Liver (tissue), 9 donors: ENCODE results near the gene SDF2. TPM values are rescaled to one million over a fixed set of nuclear protein-coding genes. Genes with fewer than 3 reads are reported as not detected.

Experiments used
- DNase-seq: peaks from one replicate; pipeline ENCODE4 v3.0.0-alpha.2; 2017; ENCODE audit warnings: low spot score
- H3K27ac ChIP-seq, 2 donors: one replicate each; pipeline ENCODE4 v1.7.0; 2013; ENCODE audit warnings: inconsistent platforms in 2 of 2, low read length in 2 of 2, control low read depth in 1 of 2, low read depth in 1 of 2, mild to moderate bottlenecking in 1 of 2
- H3K27me3 ChIP-seq, 4 donors: one replicate each; pipeline versions ENCODE4 v1.6.1 to v1.7.0; 2013; ENCODE audit warnings: low read length in 3 of 4, inconsistent platforms in 1 of 4, mild to moderate bottlenecking in 1 of 4, moderate library complexity in 1 of 4; ENCODE audit not compliant: control insufficient read depth in 4 of 4, insufficient read depth in 4 of 4
- H3K36me3 ChIP-seq, 4 donors: one replicate each; pipeline versions ENCODE4 v1.6.1 to v1.7.0; 2013; ENCODE audit warnings: low read length in 3 of 4, mild to moderate bottlenecking in 3 of 4, low read depth in 1 of 4, moderate library complexity in 1 of 4; ENCODE audit not compliant: control insufficient read depth in 4 of 4, insufficient read depth in 3 of 4
- H3K4me1 ChIP-seq, 4 donors: one replicate each; pipeline versions ENCODE4 v1.6.1 to v1.7.0; 2013; ENCODE audit warnings: low read length in 3 of 4, mild to moderate bottlenecking in 3 of 4, moderate library complexity in 1 of 4; ENCODE audit not compliant: control insufficient read depth in 4 of 4, insufficient read depth in 4 of 4
- H3K4me3 ChIP-seq, 3 donors: one replicate each; pipeline versions ENCODE4 v1.6.1 to v1.7.0; 2013; ENCODE audit warnings: low read length in 3 of 3, control low read depth in 1 of 3, low read depth in 1 of 3, mild to moderate bottlenecking in 1 of 3
- H3K9ac ChIP-seq, 2 donors: one replicate each; pipeline ENCODE4 v1.7.0; 2013; ENCODE audit warnings: low read length in 2 of 2, mild to moderate bottlenecking in 2 of 2, moderate library complexity in 2 of 2, control low read depth in 1 of 2, low read depth in 1 of 2
- H3K9me3 ChIP-seq, 4 donors: one replicate each; pipeline versions ENCODE4 v1.6.1 to v1.7.0; 2013; ENCODE audit warnings: low read length in 3 of 4; ENCODE audit not compliant: control insufficient read depth in 4 of 4
- FOXA1 ChIP-seq: IDR thresholded peaks from 2 replicates; pipeline ENCODE4 v1.6.1; 2016; ENCODE audit warnings: antibody characterized with exemption
- HNF4G ChIP-seq: IDR thresholded peaks from 2 replicates; pipeline ENCODE4 v1.6.1; 2016; ENCODE audit warnings: antibody characterized with exemption
- NR2F2 ChIP-seq: IDR thresholded peaks from 2 replicates; pipeline ENCODE4 v1.6.1; 2016; ENCODE audit warnings: antibody characterized with exemption
- RAD21 ChIP-seq, 2 donors: IDR thresholded peaks; 2 replicates each; pipeline ENCODE4 v1.6.1; 2016; ENCODE audit warnings: antibody characterized with exemption in 2 of 2, mild to moderate bottlenecking in 2 of 2
- RXRA ChIP-seq, 2 donors: IDR thresholded peaks; 2 replicates each; pipeline ENCODE4 v1.6.1; 2017 to 2018; ENCODE audit warnings: antibody characterized with exemption in 2 of 2, mild to moderate bottlenecking in 1 of 2
- SP1 ChIP-seq: IDR thresholded peaks from 2 replicates; pipeline ENCODE4 v1.6.1; 2018; ENCODE audit warnings: antibody characterized with exemption, mild to moderate bottlenecking
- YY1 ChIP-seq: IDR thresholded peaks from 2 replicates; pipeline ENCODE4 v1.6.1; 2016; ENCODE audit warnings: antibody characterized with exemption, mild to moderate bottlenecking
- WGBS: extraction: QIAGEN DNeasy Blood & Tissue Kit; methylation state at CpG from one replicate; pipeline ENCODE4 v1.1.7; 2013; 5-methylcytosine and 5-hydroxymethylcytosine counted together
- polyA plus RNA-seq, 2 donors: library from polyadenylated mRNA; stranded (reverse) in 1 of 2; unstranded in 1 of 2; fragments of 200-250 nt in 1 of 2; fragments of >200 nt in 1 of 2; fragmentation: Nextera tagmentation in 1 of 2; extraction: Ambion mirVana in 1 of 2; gene quantifications; one replicate each; pipeline versions ENCODE4 v1.2.1 to v1.2.3, GENCODE V29; 2013 to 2015
- total RNA-seq, 2 donors: library from RNA; depleted of rRNA; stranded (reverse); fragments of >200 nt; gene quantifications; one replicate each; pipeline ENCODE4 v1.2.3, GENCODE V29; 2014
- TF ChIP-seq, protein P1 (sequence below): IDR thresholded peaks from 2 replicates; pipeline ENCODE4 v1.6.1; 2016; ENCODE audit warnings: antibody characterized with exemption
- TF ChIP-seq, protein P2 (sequence below): IDR thresholded peaks from 2 replicates; pipeline ENCODE4 v1.6.1; 2016; ENCODE audit warnings: antibody characterized with exemption
- TF ChIP-seq, protein P3 (sequence below): fragments of 150-350 bp; IDR thresholded peaks from 2 replicates; pipeline ENCODE4 v1.5.1; 2017; ENCODE audit warnings: improper control_type of control experiment, low read depth, low read length; ENCODE audit not compliant: missing input control
- TF ChIP-seq, protein P4 (sequence below): IDR thresholded peaks from 2 replicates; pipeline ENCODE4 v1.6.1; 2016; ENCODE audit warnings: antibody characterized with exemption
- TF ChIP-seq, protein P5 (sequence below): IDR thresholded peaks from 2 replicates; pipeline ENCODE4 v1.6.1; 2016; ENCODE audit warnings: antibody characterized with exemption, mild to moderate bottlenecking
- donor health status: healthy.
- donor health status: healthy.
- donor health status: healthy.
- donor health status: healthy.
- donor health status: healthy.

Gene SDF2
- total and polyA plus RNA-seq, 4 donors: 24.1 to 38.9 (median 28.0) TPM

DNA sequence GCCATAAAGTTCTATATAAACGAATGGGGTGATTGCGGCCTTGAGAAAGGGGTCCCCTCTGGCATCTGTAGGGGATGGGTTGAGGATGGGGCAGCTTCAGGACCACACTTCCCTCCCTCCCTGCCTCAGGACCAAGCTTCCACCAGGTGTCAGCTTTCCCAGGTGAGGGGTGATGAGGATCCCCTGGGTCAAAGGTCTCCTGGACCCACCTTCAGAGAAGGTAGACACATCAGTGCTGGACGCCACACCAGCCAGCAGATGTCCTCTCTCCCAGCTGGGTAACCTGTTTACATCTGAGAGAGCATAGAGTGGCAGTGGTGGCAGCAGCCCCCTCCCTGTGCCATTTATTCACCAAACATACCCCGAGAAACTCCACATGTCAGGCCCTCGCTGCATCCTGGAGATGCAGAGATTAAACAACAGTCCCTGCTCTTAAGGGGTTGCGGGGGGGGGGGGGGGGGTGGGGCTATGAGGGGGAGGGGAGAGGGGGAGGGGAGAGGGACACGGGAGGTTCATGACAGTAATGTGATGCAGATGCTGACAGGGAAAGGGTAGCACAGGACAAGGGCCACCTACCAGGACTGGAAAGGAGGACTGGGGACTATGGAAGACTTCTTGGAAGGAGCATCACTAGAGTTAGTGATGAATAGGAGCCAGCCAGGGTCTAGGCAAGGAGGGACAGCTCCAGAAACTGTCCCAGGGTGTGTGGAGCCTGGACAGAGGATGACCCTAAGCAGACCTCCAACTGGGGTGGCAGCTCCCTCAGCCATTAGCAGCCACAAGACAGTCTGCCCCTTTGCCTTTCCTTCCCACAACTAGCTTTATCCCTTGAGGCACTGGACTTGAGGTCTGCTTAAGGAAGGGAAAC is 45.0 kb upstream of the SDF2 start:
- 68% methylated on average over 7 of the region's 7 CpGs for WGBS
- Histone ChIP-seq H3K27me3 (no peaks in the 10 kb centered on the region), H3K9me3 (no peaks in the 10 kb centered on the region), H3K27ac (no peak overlapping the region), H3K9ac (no peak overlapping the region), H3K4me1 (peaks cover 1 to 11% (median 6%) of the 10 kb centered on the region in 4 donors), H3K36me3 (peaks cover 2 to 28% (median 12%) of the 10 kb centered on the region in 4 donors), H3K4me3 (no peak overlapping the region)
- DNase-seq: no peak
- TF ChIP-seq, protein P1, sequence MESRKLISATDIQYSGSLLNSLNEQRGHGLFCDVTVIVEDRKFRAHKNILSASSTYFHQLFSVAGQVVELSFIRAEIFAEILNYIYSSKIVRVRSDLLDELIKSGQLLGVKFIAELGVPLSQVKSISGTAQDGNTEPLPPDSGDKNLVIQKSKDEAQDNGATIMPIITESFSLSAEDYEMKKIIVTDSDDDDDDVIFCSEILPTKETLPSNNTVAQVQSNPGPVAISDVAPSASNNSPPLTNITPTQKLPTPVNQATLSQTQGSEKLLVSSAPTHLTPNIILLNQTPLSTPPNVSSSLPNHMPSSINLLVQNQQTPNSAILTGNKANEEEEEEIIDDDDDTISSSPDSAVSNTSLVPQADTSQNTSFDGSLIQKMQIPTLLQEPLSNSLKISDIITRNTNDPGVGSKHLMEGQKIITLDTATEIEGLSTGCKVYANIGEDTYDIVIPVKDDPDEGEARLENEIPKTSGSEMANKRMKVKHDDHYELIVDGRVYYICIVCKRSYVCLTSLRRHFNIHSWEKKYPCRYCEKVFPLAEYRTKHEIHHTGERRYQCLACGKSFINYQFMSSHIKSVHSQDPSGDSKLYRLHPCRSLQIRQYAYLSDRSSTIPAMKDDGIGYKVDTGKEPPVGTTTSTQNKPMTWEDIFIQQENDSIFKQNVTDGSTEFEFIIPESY: no peak
- TF ChIP-seq FOXA1 (no peak), YY1 (no peak), HNF4G (no peak)
- TF ChIP-seq, protein P2, sequence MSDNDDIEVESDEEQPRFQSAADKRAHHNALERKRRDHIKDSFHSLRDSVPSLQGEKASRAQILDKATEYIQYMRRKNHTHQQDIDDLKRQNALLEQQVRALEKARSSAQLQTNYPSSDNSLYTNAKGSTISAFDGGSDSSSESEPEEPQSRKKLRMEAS: no peak
- TF ChIP-seq, protein P3, sequence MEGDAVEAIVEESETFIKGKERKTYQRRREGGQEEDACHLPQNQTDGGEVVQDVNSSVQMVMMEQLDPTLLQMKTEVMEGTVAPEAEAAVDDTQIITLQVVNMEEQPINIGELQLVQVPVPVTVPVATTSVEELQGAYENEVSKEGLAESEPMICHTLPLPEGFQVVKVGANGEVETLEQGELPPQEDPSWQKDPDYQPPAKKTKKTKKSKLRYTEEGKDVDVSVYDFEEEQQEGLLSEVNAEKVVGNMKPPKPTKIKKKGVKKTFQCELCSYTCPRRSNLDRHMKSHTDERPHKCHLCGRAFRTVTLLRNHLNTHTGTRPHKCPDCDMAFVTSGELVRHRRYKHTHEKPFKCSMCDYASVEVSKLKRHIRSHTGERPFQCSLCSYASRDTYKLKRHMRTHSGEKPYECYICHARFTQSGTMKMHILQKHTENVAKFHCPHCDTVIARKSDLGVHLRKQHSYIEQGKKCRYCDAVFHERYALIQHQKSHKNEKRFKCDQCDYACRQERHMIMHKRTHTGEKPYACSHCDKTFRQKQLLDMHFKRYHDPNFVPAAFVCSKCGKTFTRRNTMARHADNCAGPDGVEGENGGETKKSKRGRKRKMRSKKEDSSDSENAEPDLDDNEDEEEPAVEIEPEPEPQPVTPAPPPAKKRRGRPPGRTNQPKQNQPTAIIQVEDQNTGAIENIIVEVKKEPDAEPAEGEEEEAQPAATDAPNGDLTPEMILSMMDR: no peak
- TF ChIP-seq, protein P4, sequence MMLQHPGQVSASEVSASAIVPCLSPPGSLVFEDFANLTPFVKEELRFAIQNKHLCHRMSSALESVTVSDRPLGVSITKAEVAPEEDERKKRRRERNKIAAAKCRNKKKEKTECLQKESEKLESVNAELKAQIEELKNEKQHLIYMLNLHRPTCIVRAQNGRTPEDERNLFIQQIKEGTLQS: no peak

DNA sequence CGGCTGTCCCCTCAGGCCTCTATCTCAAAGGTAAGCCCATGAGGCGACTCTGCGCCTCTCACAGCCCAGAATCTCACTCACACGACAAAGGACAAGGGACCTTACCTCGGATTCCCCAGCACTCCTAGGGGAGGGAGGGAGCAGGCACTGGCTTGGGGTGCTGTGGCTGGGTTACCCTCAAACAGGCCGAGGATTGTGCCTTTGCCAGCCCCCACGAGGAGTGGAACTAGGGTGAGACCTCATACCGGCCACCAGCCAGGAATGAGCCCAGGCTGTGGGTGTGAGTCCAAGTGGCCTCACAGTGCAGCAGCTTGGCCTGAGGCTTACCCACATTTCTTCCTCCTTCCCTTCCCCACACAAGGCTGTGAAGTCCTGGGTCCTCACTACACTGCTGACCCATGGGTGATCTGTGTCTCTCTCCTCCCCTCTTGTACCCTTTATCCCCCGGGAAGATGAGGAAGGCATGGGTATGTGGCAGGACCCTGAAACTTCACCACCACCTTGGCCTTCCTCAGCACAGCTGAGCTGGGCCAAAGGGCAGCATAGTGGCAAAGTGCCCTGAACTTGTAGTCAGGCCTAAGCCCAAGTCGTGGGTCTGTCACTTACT is 44.1 kb upstream of the SDF2 start:
- DNase-seq: no peak
- Histone ChIP-seq H3K27me3 (no peaks in the 10 kb centered on the region), H3K27ac (no peak overlapping the region), H3K9ac (no peak overlapping the region), H3K9me3 (no peaks in the 10 kb centered on the region), H3K36me3 (peaks cover 6 to 37% (median 20%) of the 10 kb centered on the region in 4 donors), H3K4me1 (peaks cover 0 to 4% (median 2%) of the 10 kb centered on the region in 4 donors), H3K4me3 (no peak overlapping the region)
- WGBS: 86% methylated on average over 10 of the region's 10 CpGs
- TF ChIP-seq RXRA (IDR thresholded peaks at IDR 0.05) (no peak), SP1 (no peak), RAD21 (IDR thresholded peaks at IDR 0.05) (no peak), HNF4G (no peak), FOXA1 (no peak), NR2F2 (no peak)
- TF ChIP-seq, protein P4: no peak
- TF ChIP-seq, protein P1: no peak
- TF ChIP-seq, protein P5, sequence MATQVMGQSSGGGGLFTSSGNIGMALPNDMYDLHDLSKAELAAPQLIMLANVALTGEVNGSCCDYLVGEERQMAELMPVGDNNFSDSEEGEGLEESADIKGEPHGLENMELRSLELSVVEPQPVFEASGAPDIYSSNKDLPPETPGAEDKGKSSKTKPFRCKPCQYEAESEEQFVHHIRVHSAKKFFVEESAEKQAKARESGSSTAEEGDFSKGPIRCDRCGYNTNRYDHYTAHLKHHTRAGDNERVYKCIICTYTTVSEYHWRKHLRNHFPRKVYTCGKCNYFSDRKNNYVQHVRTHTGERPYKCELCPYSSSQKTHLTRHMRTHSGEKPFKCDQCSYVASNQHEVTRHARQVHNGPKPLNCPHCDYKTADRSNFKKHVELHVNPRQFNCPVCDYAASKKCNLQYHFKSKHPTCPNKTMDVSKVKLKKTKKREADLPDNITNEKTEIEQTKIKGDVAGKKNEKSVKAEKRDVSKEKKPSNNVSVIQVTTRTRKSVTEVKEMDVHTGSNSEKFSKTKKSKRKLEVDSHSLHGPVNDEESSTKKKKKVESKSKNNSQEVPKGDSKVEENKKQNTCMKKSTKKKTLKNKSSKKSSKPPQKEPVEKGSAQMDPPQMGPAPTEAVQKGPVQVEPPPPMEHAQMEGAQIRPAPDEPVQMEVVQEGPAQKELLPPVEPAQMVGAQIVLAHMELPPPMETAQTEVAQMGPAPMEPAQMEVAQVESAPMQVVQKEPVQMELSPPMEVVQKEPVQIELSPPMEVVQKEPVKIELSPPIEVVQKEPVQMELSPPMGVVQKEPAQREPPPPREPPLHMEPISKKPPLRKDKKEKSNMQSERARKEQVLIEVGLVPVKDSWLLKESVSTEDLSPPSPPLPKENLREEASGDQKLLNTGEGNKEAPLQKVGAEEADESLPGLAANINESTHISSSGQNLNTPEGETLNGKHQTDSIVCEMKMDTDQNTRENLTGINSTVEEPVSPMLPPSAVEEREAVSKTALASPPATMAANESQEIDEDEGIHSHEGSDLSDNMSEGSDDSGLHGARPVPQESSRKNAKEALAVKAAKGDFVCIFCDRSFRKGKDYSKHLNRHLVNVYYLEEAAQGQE: no peak
